NCI-H1436 treated with DMSO at 0.1 percent for 48 hours (cell line): ENCODE data around the gene CYP51A1.
"Not testable (repeated sequence)": the region's sequence is repeated elsewhere in the genome, so short reads cannot be mapped to it uniquely, and the experiment has no call there.

ENCODE experiments used
- DNase-seq: peaks from one replicate; lab custom pipeline; 2025; lab: John Stamatoyannopoulos, UW

CYP51A1 gene

GRCh38 chr7:92131093-92131492 lies 3.2 kb downstream of the CYP51A1 start:
- no peak for DNase-seq

DNA sequence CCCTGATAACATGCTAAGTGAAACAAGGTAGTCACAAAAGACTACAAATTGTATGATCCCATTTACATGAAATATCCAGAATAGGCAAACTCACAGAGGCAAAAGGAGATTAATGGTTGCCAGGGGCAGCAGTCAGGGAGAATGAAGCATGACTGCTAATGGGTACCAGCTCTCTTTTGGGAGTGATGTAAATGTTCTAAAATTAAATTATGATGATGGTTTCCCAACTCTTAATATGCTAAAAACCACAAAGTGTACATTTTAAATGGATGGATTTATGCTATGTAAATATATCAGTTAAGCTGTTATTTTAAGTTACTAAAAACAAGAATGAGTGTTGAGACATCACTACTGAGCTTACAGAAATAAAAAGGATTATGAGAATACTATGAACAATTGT lies 12.6 kb downstream of the CYP51A1 start:
- no peak for DNase-seq

DNA sequence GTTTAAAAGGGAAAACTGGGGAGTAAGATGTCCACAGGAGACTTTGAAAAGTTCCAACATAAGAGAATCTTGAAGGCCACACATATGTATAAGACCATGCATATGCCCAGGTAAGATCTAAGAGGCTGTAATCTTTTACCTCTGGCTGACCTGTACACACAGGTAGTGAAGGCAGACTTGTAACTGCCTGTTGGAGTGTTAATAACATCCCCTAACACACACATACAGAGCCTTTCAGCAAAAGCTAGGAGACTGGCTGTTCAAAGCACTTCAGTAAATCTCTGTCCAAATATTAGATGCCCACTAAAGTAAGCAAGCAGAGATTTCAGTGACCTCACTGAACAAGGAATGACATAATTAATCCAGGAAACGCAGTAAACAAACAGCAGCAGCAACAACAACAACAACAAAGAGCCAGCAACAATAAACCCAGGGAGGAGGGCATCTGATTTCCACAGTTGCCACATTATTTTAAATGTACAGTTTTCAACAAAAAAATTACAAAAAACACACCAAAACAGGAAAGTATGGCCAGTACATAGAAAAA lies 15.0 kb downstream of the CYP51A1 start:
- no peak for DNase-seq

GRCh38 chr7:92116949-92117348 lies 17.3 kb downstream of the CYP51A1 start:
- no peak for DNase-seq

DNA sequence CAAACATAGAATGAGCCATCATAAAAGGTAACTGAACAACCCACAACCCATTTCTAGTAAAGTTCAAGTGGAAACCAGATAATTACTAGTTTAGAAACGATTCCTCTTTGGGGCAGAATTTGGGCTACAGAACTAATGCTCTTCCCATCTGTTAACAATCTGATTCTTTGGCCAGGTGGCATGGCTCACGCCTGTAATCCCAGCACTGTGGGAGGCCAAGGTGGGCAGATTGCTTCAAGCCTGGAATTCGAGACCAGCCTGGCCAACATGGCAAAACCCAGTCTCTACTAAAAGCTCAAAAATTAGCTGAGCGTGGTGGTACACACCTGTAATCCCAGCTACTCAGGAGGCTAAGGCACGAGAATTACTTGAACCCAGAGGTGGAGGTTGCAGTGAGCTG lies 18.5 kb downstream of the CYP51A1 start:
- no peak for DNase-seq

DNA sequence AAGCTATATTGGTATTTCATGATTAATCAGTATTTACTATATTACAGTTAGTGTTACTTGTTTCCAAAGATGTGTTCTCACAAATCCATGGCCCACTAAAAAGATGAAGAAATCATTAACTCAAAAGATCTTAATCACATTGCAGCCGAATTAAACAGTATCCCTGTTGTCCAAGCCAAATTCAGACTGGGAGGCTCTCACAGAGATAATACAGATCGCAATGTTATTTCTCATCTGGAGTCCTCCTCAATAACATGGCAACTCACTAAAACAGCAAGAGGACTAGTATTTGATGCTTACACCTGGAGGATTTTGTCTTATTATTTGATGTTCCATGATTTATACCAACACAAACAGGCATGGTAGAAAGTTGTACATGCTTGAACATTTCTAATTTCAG lies 23.4 kb downstream of the CYP51A1 start:
- no peak for DNase-seq

DNA sequence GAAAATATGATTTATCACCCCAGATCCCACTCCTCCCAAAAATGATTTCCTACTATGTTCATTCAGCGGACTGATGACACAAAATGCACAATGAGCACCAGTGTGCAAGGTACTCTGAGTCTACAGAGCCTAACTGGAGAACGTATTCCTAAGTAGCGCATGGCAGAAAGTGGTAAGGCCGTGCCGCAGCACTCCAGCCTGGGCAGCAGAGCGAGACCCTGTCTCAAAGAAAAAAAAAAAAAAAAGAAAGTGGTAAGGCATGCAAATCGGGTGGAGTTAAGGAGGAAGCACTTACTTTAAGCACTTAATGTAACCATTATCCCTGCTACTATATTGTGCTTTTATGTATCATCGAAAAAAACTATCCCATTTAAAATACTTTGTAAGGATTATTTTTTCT lies 25.5 kb downstream of the CYP51A1 start:
- DNase-seq: no peak

DNA sequence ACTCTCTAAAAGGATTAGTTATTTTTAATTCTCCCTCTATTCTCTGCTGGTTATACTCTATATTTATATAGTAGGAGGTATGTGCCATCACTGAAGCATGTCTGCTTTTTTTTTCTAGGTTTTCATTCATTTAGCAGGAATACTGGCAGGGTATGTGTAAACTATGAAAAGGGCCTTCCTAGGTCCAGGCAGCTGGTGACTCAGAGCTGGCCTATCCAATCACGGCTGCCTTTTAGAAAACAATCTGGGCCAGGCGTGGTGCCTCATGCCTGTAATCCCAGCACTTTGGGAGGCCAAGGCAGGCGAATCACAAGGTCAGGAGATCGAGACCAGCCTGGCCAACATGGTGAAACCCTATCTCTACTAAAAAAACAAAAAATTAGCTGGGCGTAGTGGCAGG lies 31.4 kb downstream of the CYP51A1 start:
- not testable (repeated sequence) for DNase-seq

DNA sequence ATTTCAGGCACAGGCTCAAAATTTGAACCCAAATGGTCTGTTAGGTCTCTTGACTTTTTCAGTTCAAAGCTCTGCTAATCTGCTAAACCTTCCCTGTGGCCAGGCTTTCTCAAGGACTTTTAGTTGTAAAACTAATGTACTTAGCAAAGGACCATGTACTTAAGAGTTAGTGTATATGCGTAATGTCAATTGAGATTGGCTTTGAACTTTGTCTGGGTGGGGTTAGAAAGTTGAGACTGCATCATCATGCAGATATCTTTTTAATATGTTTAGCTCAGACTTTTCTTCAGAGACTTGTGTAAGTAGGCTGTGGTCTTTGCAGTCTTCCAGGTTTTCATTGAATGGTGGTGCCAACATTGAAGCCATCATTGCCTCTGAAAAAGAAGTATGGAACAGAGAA lies 33.7 kb downstream of the CYP51A1 start:
- DNase-seq: no peak

DNA sequence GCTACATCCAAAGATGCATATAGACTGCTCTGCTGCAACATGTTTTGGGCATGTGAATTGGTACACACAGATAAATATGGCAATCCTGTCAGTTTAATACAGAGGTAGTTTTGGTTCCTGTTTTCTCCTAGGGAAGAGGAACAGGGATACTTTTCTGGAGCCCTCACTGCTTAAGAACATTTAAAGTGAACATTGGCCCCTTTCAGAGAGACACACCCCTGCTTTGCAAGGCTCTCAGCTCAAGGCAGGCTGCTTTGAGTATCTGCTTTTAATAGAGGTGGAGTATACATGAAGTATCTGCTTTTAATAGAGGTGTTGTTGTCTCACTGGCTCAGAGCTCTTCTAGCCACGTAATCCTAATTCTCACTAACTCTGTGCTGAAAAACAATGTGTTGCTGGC lies 38.9 kb downstream of the CYP51A1 start:
- DNase-seq: no peak

GRCh38 chr7:92092210-92092609 lies 42.1 kb downstream of the CYP51A1 start:
- DNase-seq: no peak

GRCh38 chr7:92088266-92088665 lies 46.0 kb downstream of the CYP51A1 start:
- DNase-seq: no peak

DNA sequence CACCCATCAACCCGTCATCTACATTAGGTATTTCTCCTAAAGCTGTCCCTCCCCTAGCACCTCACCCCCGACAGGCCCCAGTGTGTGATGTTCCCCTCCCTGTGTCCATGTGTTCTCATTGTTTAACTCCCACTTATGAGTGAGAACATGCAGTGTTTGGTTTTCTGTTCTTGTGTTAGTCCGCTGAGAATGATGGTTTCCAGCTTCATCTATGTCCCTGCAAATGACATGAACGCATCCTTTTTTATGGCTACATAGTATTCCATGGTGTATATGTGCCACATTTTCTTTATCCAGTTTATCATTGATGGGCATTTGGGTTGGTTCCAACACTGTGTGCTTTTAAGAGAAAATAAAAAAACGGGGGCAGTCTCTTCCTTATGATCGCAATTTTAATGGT lies 50.4 kb downstream of the CYP51A1 start:
- DNase-seq: not testable (repeated sequence)

DNA sequence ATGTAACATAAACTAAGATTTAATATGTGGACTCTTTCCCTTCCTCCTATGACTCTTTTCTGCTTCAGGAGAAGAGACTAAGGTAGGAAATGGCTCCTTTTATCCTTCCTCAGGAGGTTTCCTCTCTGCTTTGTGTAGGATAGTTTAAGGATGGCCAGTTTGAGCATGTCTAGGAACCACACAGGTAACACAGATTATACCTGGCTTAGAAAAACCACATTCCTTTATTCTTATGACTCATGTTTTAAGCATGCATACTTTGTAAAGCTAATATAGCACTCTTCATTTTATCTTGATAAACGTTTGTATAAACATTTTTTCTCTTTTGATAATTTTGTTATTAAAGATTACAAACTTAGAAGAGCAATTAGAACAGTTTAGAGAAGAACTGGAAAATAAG lies 57.8 kb downstream of the CYP51A1 start:
- no peak for DNase-seq

DNA sequence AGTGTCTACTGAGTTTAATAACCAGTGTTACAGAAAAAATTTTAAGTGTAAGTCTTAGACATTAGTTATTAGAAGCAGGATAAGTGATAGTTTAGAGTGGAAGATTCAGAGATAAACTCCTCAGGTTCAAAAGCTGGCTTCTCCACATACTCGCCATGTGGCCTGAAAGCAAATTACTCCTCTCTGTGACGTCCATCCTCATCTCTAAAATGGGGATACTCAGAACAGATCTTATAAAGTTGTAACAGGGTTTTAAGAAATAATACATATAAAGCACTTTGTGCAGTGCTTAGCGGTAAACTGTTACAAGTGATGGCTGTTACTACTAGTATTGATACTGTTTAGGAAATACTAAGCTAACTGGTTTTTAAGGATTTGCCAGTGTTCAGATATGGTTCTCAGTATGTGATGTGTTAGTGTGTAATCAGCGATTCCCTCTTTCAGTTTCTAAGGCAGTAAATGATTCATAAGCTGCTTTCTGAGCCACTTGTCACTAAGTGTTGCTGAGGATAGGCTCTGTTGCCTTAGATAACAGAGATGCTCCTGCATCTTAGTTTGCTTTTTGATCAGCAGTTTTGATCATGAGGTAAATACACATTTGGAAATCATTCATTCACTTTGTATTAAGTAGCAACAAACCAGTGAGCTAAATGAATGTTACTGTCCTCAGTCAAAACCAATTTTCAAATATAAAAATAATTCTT lies 58.7 kb downstream of the CYP51A1 start:
- DNase-seq: no peak

DNA sequence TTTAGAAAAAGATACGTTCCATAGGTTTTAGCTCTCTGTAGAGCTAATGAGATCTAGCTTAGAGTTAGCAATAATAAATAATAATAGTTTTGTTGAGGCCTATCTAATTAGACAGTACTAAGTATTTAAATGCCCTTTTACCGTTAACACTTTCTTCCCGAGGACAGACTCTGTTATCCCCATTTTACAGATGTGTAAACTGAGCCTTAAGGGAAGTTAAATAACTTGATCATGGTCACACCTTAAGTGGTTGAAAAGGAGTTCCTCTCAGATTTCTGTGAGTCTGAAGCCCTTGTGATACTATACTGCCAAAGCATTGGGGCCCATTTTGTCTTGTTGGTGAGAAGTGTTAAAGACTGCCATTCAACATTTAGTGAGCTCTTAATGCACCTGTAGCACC lies 61.6 kb downstream of the CYP51A1 start:
- no peak for DNase-seq

- DNase-seq: no peak
Measured at GRCh38 chr7:92072121-92072520, 62.2 kb downstream of the CYP51A1 start.

DNA sequence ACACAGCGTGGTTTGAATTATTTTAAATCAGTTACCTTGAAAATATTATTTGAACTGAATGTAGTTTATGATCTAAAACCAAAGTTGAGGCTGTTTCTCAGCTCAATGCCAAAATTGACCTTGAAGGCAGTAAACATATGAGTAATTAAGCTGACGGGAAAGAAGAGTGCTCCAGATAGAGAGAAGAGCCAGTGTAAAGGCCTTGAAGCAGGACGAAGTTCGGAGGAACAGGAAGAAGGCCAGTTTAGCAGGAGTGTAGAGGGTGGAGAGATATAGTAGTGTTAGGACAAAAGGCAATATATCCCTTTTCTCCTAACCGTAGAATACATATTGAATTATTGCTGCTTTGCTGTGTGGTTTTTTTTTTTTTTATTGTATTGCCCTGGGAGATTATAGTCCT lies 63.2 kb downstream of the CYP51A1 start:
- DNase-seq: no peak

GRCh38 chr7:92064438-92065029 lies 69.7 kb downstream of the CYP51A1 start:
- no peak for DNase-seq
